ENCODE results near the gene LMO2. TPM values are rescaled to one million over a fixed set of nuclear protein-coding genes. Genes with fewer than 3 reads are reported as not detected.
"Not testable (repeated sequence)": the region's sequence is repeated elsewhere in the genome, so short reads cannot be mapped to it uniquely, and the experiment has no call there.

LMO2 gene
- 10 to 100 TPM; 15.4 to 15.8 TPM for total RNA-seq
- long read RNA-seq, partial matches to known transcripts: 0 of 2 reads
- long read RNA-seq, other reads (novel, unspliced or antisense): 0 of 2 reads

- ATAC-seq (no peak), DNase-seq (no peak)
- intact Hi-C loops (cut with DNase I): no loop called here
Measured at GRCh38 chr11:33891714-33892327, at the start of gene LMO2. LMO2 (minus strand) TSS chr11:33892076; CDS start chr11:33869716, 22,360 bp downstream.

GRCh38 chr11:33940538-33940815, 48.6 kb upstream of the LMO2 start:
- DNase-seq: no peak
- no peak for ATAC-seq
- intact Hi-C loops (cut with DNase I): no loop called here

GRCh38 chr11:33936725-33937604, 45.1 kb upstream of the LMO2 start:
- ATAC-seq: peak; percentile 70 to 81
- intact Hi-C loops (cut with DNase I): no loop called here
- DNase-seq: peak; percentile 87

- intact Hi-C loops (cut with DNase I): no loop called here
- DNase-seq (no peak), ATAC-seq (no peak)
Measured at GRCh38 chr11:33935461-33936456, 43.9 kb upstream of the LMO2 start.

GRCh38 chr11:33935005-33935404, 43.1 kb upstream of the LMO2 start:
- DNase-seq (no peak), ATAC-seq (no peak)
- intact Hi-C loops (cut with DNase I): no loop called here

- DNase-seq (no peak), ATAC-seq (no peak)
- intact Hi-C loops (cut with DNase I): no loop called here
Measured at GRCh38 chr11:33934450-33934849, 42.6 kb upstream of the LMO2 start.

- intact Hi-C loops (cut with DNase I): no loop called here
- no peak for DNase-seq
- no peak for ATAC-seq
Measured at GRCh38 chr11:33933602-33934001, 41.7 kb upstream of the LMO2 start.

GRCh38 chr11:33932721-33933120, 40.8 kb upstream of the LMO2 start:
- DNase-seq (no peak), ATAC-seq (no peak)
- intact Hi-C loops (cut with DNase I): no loop called here

GRCh38 chr11:33931739-33932366, 40.0 kb upstream of the LMO2 start:
- intact Hi-C loops (cut with DNase I); DNase-seq; ATAC-seq: not testable (repeated sequence)

- no peak for DNase-seq
- no peak for ATAC-seq
- intact Hi-C loops (cut with DNase I): no loop called here
Measured at GRCh38 chr11:33931067-33931466, 39.2 kb upstream of the LMO2 start.

GRCh38 chr11:33930317-33931021, 38.6 kb upstream of the LMO2 start:
- intact Hi-C loops (cut with DNase I): no loop called here
- ATAC-seq (peak; percentile 74 to 88), DNase-seq (no peak)

GRCh38 chr11:33928564-33928963, 36.7 kb upstream of the LMO2 start:
- intact Hi-C loops (cut with DNase I): no loop called here
- ATAC-seq: no peak
- no peak for DNase-seq

- no peak for ATAC-seq
- no peak for DNase-seq
- intact Hi-C loops (cut with DNase I): no loop called here
Measured at GRCh38 chr11:33926671-33927552, 35.0 kb upstream of the LMO2 start.

- intact Hi-C loops (cut with DNase I): no loop called here
- ATAC-seq: no peak
- no peak for DNase-seq
Measured at GRCh38 chr11:33924341-33924740, 32.5 kb upstream of the LMO2 start.

GRCh38 chr11:33923626-33924025, 31.8 kb upstream of the LMO2 start:
- ATAC-seq (no peak), DNase-seq (no peak)
- intact Hi-C loops (cut with DNase I): no loop called here

- ATAC-seq: no peak
Measured at GRCh38 chr11:33920838-33921613, 29.1 kb upstream of the LMO2 start.

GRCh38 chr11:33919645-33920044, 27.8 kb upstream of the LMO2 start:
- ATAC-seq (no peak), DNase-seq (no peak)
- intact Hi-C loops (cut with DNase I): no loop called here

More at GRCh38 chr11:33920838-33921613, 29.1 kb upstream of the LMO2 start:
- intact Hi-C loops (cut with DNase I): no loop called here
- no peak for DNase-seq

Data from left cardiac atrium (tissue), 4 donors.